HG03097 (cell line): ENCODE results near the gene RASSF5.

Experiments
- ATAC-seq: cut with Tn5 transposase; IDR thresholded peaks from one replicate; pipeline ENCODE4 v1.9.1; 2021; ENCODE audit not compliant: unreplicated experiment, low FRiP score

The RASSF5 gene

GRCh38 chr1:206540044-206540780 is 32.9 kb downstream of the RASSF5 start:
- ATAC-seq, result no peak

GRCh38 chr1:206541236-206541833 is 34.0 kb downstream of the RASSF5 start:
- no peak for ATAC-seq

DNA sequence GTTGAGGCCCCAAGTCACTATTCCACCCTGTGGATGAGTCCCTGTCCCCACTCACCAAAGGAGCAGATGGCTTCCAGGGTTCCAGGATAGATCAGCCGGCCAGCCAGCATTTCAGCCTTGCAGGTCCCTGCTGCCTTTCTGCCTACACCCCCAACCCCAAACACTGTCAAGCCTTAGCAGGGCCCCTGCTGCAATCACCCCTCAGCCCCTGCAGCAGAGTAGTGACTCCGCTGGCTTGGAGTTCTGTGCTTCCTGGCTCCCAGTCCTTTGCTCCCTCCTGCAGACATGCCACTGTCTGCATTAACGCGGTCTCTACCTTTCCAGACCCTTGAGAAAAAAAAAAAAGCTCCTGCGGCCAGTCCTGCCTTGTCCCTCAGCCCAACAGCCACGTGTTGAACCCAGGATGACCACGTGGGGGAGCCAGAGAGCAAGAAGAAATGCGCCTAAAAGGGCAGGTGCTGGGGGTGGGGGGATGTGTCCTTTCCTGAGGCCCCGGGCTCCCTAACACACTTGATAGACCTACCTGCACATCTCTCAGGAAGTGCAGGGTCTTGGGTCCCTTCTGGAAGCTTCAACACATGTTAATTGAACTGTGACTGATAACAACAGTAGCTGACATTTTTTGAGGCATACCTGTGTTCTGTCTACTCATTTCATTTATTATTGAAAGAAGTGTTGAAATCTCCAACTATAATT is 37.4 kb downstream of the RASSF5 start:
- no peak for ATAC-seq

DNA sequence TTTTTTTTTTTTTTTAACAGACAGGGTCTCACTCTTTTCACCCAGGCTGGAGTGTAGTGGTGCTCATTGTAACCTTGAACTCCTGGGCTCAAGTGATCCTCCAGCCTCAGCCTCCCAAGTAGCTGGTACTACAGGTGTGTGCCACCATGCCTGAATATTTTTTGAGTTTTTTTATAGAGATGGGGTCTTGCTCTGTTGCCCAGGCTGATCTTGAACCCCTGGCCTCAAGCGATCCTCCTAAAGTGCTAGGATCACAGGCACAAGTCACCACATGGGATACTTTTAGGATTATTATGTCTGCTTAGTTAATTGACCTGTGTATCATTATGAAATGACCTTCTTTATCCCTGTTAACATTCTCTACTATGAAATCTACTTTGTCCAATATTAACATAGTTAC is 38.0 kb downstream of the RASSF5 start:
- no peak for ATAC-seq

- ATAC-seq, result no peak
These were observed 39.8 kb downstream of the RASSF5 start for GRCh38 chr1:206547104-206547503.

- ATAC-seq, result no peak
These were observed 43.1 kb downstream of the RASSF5 start for GRCh38 chr1:206550446-206550845.

- no peak for ATAC-seq
These were observed 44.1 kb downstream of the RASSF5 start for GRCh38 chr1:206551296-206551985.

DNA sequence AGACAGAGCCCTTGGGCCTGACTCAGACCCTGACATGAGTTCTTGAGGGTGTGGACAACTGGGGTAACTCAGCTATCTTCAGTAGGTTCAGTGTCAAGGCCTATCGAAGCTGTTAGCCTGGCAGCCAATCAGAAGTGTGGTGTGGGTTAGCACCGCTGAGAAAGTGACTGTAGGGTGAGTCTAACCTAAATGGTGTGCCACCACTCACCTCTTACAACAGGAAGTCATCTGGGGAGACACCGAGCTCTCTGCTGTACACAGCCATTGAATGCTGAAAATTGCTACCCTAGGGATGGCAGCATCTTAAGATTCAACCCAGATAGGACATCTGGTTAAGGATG is 44.6 kb downstream of the RASSF5 start:
- ATAC-seq, result no peak

DNA sequence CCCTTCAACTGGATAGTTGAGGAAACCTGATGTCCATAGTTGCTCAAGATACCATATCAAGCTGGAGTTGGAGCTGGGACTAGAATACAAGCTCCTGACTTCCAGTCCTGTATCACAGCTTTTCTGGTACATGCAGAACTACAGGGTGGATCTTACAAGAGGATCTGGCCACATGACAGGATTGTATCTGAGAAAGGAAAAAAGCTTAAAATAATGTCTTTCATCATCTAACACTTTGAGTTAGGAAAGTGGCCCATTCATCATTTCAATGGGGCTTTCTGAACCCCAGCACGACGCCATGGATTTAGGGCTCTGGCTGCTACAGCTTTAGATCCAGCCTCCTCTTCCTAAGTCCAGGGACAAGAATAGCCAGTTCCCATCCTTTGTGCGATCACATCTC is 46.9 kb downstream of the RASSF5 start:
- no peak for ATAC-seq

GRCh38 chr1:206554701-206555472 is 47.6 kb downstream of the RASSF5 start:
- ATAC-seq, result no peak

DNA sequence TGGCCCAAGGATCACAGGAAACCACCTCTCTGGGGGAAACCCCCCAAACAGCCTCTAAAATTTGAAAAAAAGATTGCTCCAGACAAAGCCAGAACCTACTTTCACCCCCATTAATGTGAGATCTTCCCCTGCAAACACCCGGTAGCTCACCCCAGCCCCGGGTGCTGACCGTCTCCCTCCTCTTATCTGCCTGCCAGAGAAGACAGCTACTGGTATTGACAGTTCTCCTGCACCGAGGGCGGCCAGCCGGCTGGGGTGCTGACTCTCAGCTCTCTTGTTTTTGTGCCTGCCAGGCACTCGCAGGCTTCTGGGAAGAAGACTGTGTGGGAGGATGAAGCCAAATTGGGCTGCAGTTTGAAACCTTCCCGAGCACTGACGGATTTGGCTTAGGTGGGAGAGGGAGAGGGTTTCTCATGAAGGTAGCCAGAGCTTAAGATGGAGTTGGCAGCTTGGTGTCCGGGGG is 48.2 kb downstream of the RASSF5 start:
- ATAC-seq, result no peak

DNA sequence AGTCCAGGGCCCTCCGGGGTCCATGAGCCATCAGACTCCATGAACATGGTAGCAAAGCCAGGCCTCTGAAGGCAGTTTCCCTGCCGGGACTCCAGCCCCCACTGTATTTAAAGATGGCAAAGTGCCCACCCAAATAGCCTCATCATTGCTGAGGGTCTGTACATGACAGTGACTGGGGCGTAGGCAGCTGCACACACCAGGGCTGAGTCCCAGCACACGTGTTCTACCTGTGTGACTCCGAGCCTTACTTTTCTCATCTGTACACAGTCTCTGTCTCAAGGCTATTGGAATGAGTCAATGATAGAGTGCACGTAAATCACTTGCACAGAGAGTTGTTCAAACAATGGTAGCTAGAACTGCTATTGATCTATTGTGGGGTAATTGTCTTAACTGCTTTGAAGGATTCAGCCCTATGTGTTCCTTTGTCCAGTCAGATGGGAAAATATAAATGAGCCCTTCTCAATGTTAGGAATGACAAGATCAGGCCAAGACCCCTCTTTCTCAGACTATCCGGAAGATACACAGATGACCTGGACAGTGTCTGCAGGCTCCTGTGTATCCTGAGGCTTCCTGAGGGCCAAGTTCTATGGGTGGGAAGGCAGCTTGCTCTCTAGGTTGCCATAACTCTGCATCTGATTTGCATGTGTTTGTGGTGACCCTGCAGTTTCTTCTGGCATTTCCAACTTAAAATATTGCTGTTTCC is 48.9 kb downstream of the RASSF5 start:
- no peak for ATAC-seq

DNA sequence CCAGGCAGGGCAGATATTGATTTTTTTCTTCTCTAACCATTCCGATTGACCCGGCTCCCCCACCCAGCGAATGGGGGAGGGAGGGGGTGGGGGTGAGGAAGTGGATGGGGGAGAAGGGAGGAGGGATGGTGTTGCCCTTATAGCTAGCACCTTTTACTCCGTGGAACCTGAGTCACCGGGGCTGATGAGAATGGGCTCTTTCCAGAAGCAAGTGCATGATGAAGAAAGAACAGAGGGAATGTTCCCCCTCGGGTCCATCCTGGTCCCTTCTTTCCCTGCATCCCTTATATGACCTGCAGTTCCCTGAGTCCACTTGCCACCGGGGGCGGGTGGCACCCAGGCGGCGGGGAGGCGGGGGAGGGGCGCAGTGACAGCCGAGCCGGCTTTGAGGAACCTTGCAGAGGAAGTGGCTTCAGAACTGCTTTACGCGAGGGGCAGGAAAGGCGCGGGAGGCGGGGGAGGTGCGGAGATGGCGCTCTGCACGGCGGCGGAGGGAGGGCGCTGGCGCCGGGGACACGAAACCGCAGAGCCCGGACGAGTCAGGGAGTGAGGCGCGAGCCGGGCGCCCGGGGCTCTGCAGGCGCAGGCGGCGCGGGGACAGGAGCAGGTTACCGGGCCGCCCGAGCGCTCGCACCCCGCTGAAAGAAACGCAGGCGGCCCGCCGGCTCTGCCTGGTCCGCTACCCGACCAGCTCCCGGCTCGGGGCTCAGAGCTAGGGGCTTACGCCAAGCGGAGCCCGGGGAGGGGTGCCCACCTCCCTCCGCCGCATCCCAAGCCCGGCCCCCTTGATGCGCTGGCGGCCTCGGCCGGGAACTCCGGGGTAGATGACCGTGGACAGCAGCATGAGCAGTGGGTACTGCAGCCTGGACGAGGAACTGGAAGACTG is 49.7 kb downstream of the RASSF5 start:
- peak; percentile 42 for ATAC-seq

- no peak for ATAC-seq
These were observed 50.5 kb downstream of the RASSF5 start for GRCh38 chr1:206557636-206558473.

GRCh38 chr1:206558794-206559671 is 51.7 kb downstream of the RASSF5 start:
- no peak for ATAC-seq

- ATAC-seq, result no peak
These were observed 52.3 kb downstream of the RASSF5 start for GRCh38 chr1:206559672-206559995.

DNA sequence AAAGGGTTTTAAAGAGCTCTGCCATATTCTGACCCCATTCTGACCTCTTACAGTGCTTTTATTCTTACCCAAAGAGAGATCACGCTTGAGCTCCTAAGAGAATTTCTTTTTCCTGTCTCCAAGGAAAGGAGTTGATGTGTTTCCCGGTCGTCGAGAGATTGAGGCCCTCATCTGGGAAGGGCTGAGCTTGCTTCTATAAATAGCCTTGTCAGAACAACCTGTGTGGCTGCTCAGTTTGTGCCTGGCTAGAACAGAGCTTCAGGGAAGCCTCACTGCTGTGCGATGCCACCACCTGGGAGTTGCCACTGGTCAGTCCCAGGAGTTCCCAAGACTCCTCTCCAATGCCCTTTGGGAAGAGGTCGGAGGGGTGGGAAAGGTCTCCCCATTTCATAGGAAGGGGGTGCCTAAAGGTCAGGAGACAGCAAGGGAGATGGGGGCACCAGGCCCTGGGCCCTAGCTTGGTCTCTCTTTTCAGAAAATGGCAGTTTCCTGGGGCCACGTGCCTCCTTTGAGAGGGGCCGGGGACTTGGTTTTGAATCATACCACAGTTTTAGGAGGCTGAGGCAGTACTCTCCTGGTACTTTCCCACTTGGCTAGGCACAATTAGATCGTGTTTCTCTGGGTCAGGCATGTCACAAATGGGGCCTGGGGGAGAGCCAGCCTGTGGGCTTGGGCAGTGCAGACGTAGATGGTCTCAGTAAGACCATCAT is 52.8 kb downstream of the RASSF5 start:
- no peak for ATAC-seq
